Aorta (tissue), 5 donors: Measurements from ENCODE around the gene LNPK. TPM values are rescaled to one million over a fixed set of nuclear protein-coding genes. Genes with fewer than 3 reads are reported as not detected.

Experiments
- ATAC-seq: fragments of 200-7000 bp; cut with Tn5 transposase; one replicate; pipeline ENCODE4 v1.9.1; 2022; ENCODE audit warnings: moderate library complexity; ENCODE audit not compliant: low FRiP score
- DNase-seq, 2 donors: peaks; one replicate each; pipeline ENCODE4 v3.0.0-alpha.2; 2020
- H3K27ac ChIP-seq, 2 donors: one replicate each; pipeline ENCODE4 v1.5.1; 2013; ENCODE audit warnings: low read length in 2 of 2, mild to moderate bottlenecking in 2 of 2, moderate library complexity in 2 of 2, control low read depth in 1 of 2, inconsistent platforms in 1 of 2, low read depth in 1 of 2
- H3K27me3 ChIP-seq, 2 donors: one replicate each; pipeline ENCODE4 v1.6.1; 2013; ENCODE audit warnings: control low read depth in 1 of 2, low read length in 1 of 2, mild to moderate bottlenecking in 1 of 2, moderate library complexity in 1 of 2; ENCODE audit not compliant: insufficient read depth in 2 of 2, control insufficient read depth in 1 of 2
- H3K36me3 ChIP-seq, 2 donors: one replicate each; pipeline ENCODE4 v1.6.1; 2013; ENCODE audit warnings: control low read depth in 1 of 2, low read length in 1 of 2, mild to moderate bottlenecking in 1 of 2; ENCODE audit not compliant: insufficient read depth in 2 of 2, control insufficient read depth in 1 of 2
- H3K4me1 ChIP-seq, 2 donors: one replicate each; pipeline ENCODE4 v1.6.1; 2013; ENCODE audit warnings: low read length in 2 of 2, control low read depth in 1 of 2, mild to moderate bottlenecking in 1 of 2, moderate library complexity in 1 of 2; ENCODE audit not compliant: insufficient read depth in 2 of 2, control insufficient read depth in 1 of 2
- H3K4me3 ChIP-seq, 2 donors: one replicate each; pipeline ENCODE4 v1.5.1; 2013; ENCODE audit warnings: low read length in 2 of 2, control low read depth in 1 of 2, mild to moderate bottlenecking in 1 of 2
- H3K9me3 ChIP-seq: one replicate; pipeline ENCODE4 v1.6.1; 2013; ENCODE audit warnings: mild to moderate bottlenecking, low read length; ENCODE audit not compliant: control insufficient read depth
- WGBS, 2 donors: extraction: QIAGEN DNeasy Blood & Tissue Kit; methylation state at CpG; one replicate each; pipeline ENCODE4 v1.1.7; 2013; 5-methylcytosine and 5-hydroxymethylcytosine counted together
- intact Hi-C, 2 donors: fragments of 100-400 bp; cut with DNase I; formaldehyde crosslinking; loops; one replicate each; pipeline versions ENCODE4 v1.14.2 to v1.15.0; 2022
- polyA plus RNA-seq, 2 donors: library from polyadenylated mRNA; stranded (reverse); fragments of 200-250 nt; gene quantifications; one replicate each; pipeline ENCODE4 v1.2.3, GENCODE V29; 2013
- total RNA-seq, 2 donors: library from RNA; stranded (reverse); fragmentation: NEBNext Ultra II Directional; extraction: Animal tissue kit (Norgen Biotek cat#: 25700); gene quantifications; one replicate each; pipeline ENCODE4 v1.2.1, GENCODE V29; 2021
- donor health status: healthy with polysubstance abuse.
- donor health status: Bipolar disorder and iron deficiency.
- donor health status: DM: no; HTN: no; CAD: no.
- donor health status: DM: no; HTN: no; CAD: no.
- donor health status: DM: yes; HTN: yes; CAD: no.

The LNPK gene
- total and polyA plus RNA-seq, 4 donors, result 7.0 to 40.7 (median 21.0) TPM

- Histone ChIP-seq H3K4me1 (no peaks in the 10 kb centered on the region), H3K27ac (no peak overlapping the region), H3K36me3 (no peaks in the 10 kb centered on the region), H3K27me3 (no peaks in the 10 kb centered on the region), H3K4me3 (no peak overlapping the region), H3K9me3 (no peaks in the 10 kb centered on the region)
- DNase-seq, result peak in 1 of 2 donors; percentile 39
- intact Hi-C loops, result no loop called here
- 95 to 96% methylated on average over 6 of the region's 6 CpGs for WGBS, 2 donors
- ATAC-seq, result no peak
Measured at GRCh38 chr2:175957845-175958244, 44.2 kb downstream of the LNPK start.

- H3K36me3 ChIP-seq, result no peaks in the 10 kb centered on the region
- intact Hi-C loops, result no loop called here
Measured at GRCh38 chr2:175955136-175955535, 46.9 kb downstream of the LNPK start.

GRCh38 chr2:175950512-175950911 is 51.6 kb downstream of the LNPK start:
- 96 to 98% methylated on average over 3 of the region's 3 CpGs for WGBS, 2 donors
- H3K36me3 ChIP-seq, result no peaks in the 10 kb centered on the region
- ATAC-seq (no peak), DNase-seq (no peak)
- no peak overlapping the region for H3K27ac ChIP-seq
- no peaks in the 10 kb centered on the region for H3K9me3 ChIP-seq
- no peaks in the 10 kb centered on the region for H3K4me1 ChIP-seq
- H3K4me3 ChIP-seq, result no peak overlapping the region
- intact Hi-C loops, result no loop called here
- H3K27me3 ChIP-seq, result no peaks in the 10 kb centered on the region

More at GRCh38 chr2:175955136-175955535, 46.9 kb downstream of the LNPK start:
- H3K9me3 ChIP-seq, result no peaks in the 10 kb centered on the region
- ATAC-seq, result no peak
- no peak for DNase-seq
- H3K27me3 ChIP-seq, result no peaks in the 10 kb centered on the region
- H3K4me1 ChIP-seq, result no peaks in the 10 kb centered on the region
- WGBS, 2 donors, result 48 to 60% methylated on average over 2 of the region's 2 CpGs
- no peak overlapping the region for H3K27ac ChIP-seq
- H3K4me3 ChIP-seq, result no peak overlapping the region

GRCh38 chr2:175948191-175948590 is 53.9 kb downstream of the LNPK start:
- intact Hi-C loops, result no loop called here
- H3K4me1 ChIP-seq, result no peaks in the 10 kb centered on the region
- no peaks in the 10 kb centered on the region for H3K9me3 ChIP-seq
- no peaks in the 10 kb centered on the region for H3K36me3 ChIP-seq
- DNase-seq, result no peak
- no peaks in the 10 kb centered on the region for H3K27me3 ChIP-seq
- no peak for ATAC-seq
- 58 to 63% methylated on average over 1 of the region's 1 CpG for WGBS, 2 donors
- no peak overlapping the region for H3K4me3 ChIP-seq
- no peak overlapping the region for H3K27ac ChIP-seq

- H3K4me3 ChIP-seq, result no peak overlapping the region
- intact Hi-C loops, result no loop called here
- H3K36me3 ChIP-seq, result no peaks in the 10 kb centered on the region
- no peak for ATAC-seq
- WGBS, 2 donors, result 87 to 88% methylated on average over 1 of the region's 1 CpG
- DNase-seq, result no peak
- H3K4me1 ChIP-seq, result no peaks in the 10 kb centered on the region
- H3K27me3 ChIP-seq, result no peaks in the 10 kb centered on the region
- no peak overlapping the region for H3K27ac ChIP-seq
- no peaks in the 10 kb centered on the region for H3K9me3 ChIP-seq
Measured at GRCh38 chr2:175947073-175947472, 55.0 kb downstream of the LNPK start.

- intact Hi-C loops, result no loop called here
- no peaks in the 10 kb centered on the region for H3K9me3 ChIP-seq
- no peak overlapping the region for H3K27ac ChIP-seq
- WGBS, 2 donors, result 96 to 98% methylated on average over 3 of the region's 3 CpGs
- ATAC-seq, result no peak
- H3K27me3 ChIP-seq, result no peaks in the 10 kb centered on the region
- no peak overlapping the region for H3K4me3 ChIP-seq
- H3K36me3 ChIP-seq, result peaks cover 0 to 2% of the 10 kb centered on the region in 2 donors
- no peaks in the 10 kb centered on the region for H3K4me1 ChIP-seq
- DNase-seq, result no peak
Measured at GRCh38 chr2:175941699-175942098, 60.4 kb downstream of the LNPK start.

- Histone ChIP-seq H3K27ac (no peak overlapping the region), H3K9me3 (no peaks in the 10 kb centered on the region), H3K27me3 (no peaks in the 10 kb centered on the region), H3K4me3 (no peak overlapping the region), H3K36me3 (peaks cover 0 to 2% of the 10 kb centered on the region in 2 donors), H3K4me1 (no peaks in the 10 kb centered on the region)
- intact Hi-C loops, result no loop called here
- ATAC-seq (no peak), DNase-seq (no peak)
- 84 to 89% methylated on average over 2 of the region's 2 CpGs for WGBS, 2 donors
Measured at GRCh38 chr2:175937216-175937615, 64.9 kb downstream of the LNPK start.

- no peaks in the 10 kb centered on the region for H3K27me3 ChIP-seq
- ATAC-seq, result no peak
- DNase-seq, result no peak
- H3K9me3 ChIP-seq, result no peaks in the 10 kb centered on the region
- H3K4me3 ChIP-seq, result no peak overlapping the region
- WGBS, 2 donors, result 59 to 64% methylated on average over 3 of the region's 3 CpGs
- intact Hi-C loops, result no loop called here
- H3K4me1 ChIP-seq, result no peaks in the 10 kb centered on the region
- H3K36me3 ChIP-seq, result peaks cover 0 to 2% of the 10 kb centered on the region in 2 donors
- no peak overlapping the region for H3K27ac ChIP-seq
Measured at GRCh38 chr2:175935289-175936181, 66.5 kb downstream of the LNPK start.

GRCh38 chr2:175932675-175933074 is 69.4 kb downstream of the LNPK start:
- intact Hi-C loops, result no loop called here
- WGBS, 2 donors, result 97 to 98% methylated on average over 2 of the region's 2 CpGs

More at GRCh38 chr2:175932675-175933074, 69.4 kb downstream of the LNPK start:
- Histone ChIP-seq H3K4me1 (no peaks in the 10 kb centered on the region), H3K4me3 (no peak overlapping the region), H3K27ac (no peak overlapping the region), H3K27me3 (no peaks in the 10 kb centered on the region), H3K9me3 (no peaks in the 10 kb centered on the region), H3K36me3 (peaks cover 0 to 2% of the 10 kb centered on the region in 2 donors)
- ATAC-seq, result no peak
- no peak for DNase-seq
